ENCODE measurements around the gene EIF3K. TPM values are rescaled to one million over a fixed set of nuclear protein-coding genes. Genes with fewer than 3 reads are reported as not detected.

Gene EIF3K
- total and polyA plus RNA-seq, 2 of the 13 experiments (the other 11 are each of a cell fraction or from before 2014, with no cell fraction given) = 179 to 258 TPM

DNA sequence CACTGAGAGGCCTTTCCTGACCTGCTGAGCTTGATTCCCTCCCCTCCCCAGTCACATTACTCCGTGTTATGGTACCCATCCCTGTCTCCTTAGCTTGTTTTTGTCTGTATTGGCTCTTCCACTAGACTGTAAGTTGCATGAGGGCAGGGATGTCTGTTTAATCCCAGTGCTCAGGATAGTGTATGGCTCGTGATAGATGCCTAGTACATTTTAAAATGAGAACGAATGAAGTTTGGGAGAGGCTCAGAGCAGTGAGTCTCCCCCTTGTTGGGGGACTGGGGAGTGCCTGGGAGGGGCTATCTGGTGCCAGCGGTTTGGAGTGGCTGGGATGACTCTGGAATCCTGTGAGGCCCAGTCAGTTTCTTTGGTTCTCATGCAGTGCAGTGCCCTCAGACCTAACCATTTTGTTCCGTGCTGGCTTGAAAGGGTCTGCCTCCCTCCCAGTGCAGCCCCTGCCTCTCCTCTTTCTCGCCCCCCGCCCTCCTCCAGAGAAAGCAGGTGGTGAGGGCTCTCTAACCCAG lies 63.9 kb downstream of the EIF3K start (continued):
- TF ChIP-seq, protein P1, sequence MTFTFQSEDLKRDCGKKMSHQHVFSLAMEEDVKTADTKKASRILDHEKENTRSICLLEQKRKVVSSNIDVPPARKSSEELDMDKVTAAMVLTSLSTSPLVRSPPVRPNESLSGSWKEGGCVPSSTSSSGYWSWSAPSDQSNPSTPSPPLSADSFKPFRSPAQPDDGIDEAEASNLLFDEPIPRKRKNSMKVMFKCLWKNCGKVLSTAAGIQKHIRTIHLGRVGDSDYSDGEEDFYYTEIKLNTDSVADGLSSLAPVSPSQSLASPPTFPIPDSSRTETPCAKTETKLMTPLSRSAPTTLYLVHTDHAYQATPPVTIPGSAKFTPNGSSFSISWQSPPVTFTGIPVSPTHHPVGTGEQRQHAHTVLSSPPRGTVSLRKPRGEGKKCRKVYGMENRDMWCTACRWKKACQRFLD (CRISPR knock-in tag; IDR thresholded peaks at IDR 0.05; ENCODE audit: borderline replicate concordance) = 0 out of 2 replicates have a peak, but pooled peaks have one; percentile 32
- TF ChIP-seq RBAK (CRISPR knock-in tag; IDR thresholded peaks at IDR 0.05) (no peak), ZNF543 (CRISPR knock-in tag; IDR thresholded peaks at IDR 0.05) (no peak), ZNF382 (CRISPR knock-in tag; IDR thresholded peaks at IDR 0.05; ENCODE audit: borderline replicate concordance) (no peak), ZNF772 (CRISPR knock-in tag; IDR thresholded peaks at IDR 0.05) (no peak), SMAD3 (CRISPR knock-in tag; IDR thresholded peaks at IDR 0.05) (no peak)

DNA sequence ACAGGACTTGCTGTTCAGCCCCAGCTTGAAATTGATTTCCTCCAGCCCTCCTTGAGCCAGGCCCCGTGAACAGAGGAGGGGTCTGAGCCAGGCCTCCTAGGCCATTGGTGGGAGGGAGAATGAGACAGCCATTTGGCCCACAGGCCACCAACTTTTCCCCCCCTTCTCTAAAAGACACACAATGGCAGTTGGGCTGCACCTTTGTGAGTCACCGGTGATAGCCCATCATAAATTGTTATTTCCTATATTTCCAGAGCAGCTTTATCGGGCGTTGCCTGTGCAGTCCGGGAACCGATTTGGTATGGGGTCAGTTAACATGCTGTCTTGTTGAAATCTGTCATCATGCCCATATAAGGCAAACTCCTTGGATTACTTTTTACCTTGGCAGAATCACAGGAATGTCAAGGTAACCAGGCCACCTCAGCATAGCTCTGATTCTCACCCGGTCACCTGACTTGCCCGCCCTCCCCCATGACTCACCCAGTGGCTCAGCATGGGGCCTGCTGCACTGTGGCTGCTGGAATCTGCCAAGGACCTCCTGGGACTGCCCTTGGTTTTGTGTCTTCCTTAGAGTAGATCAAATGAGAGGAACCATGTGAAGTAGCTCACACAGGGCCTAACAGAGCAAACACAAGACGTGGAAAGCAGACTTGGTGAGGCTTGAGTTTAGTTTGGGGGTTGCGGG lies 64.5 kb downstream of the EIF3K start:
- intact Hi-C loops (cut with micrococcal nuclease; ENCODE audit: unreplicated experiment) (loop anchor here (1.0 kb wide), 1 partner anchor 12 kb away; no protein-coding TSS in a partner anchor), in situ Hi-C loops (cut with HindIII; ENCODE audit: extremely low pct_ligation_motif_present, low pct_unique_long_range_greater_than_20kb) (no loop called here)
- peak overlapping the region; percentile 85 for H3K27ac ChIP-seq (ENCODE audit: extremely low read length, insufficient read depth, low read length)
- H3K4me1 ChIP-seq (ENCODE audit: insufficient read depth, low read length) = peaks cover 99% of the 10 kb centered on the region
- peak overlapping the region; percentile 63 for H3K9ac ChIP-seq (ENCODE audit: insufficient read depth, low read depth, low read length)
- H3K4me3 ChIP-seq (replicated peaks in 1 of 3; ENCODE audit: insufficient read depth in 1 of 3, low read depth in 2 of 3, low read length in 3 of 3) = peak overlapping the region in 1 of 3 experiments; percentile 27; a peak in 2 of 6 replicates
- H3K36me3 ChIP-seq (replicated peaks in 1 of 2; ENCODE audit: control insufficient read depth in 1 of 2, insufficient read depth in 2 of 2, low read length in 2 of 2) = peaks cover 6 to 14% of the 10 kb centered on the region in 2 experiments
- no peaks in the 10 kb centered on the region for H3K9me3 ChIP-seq (ENCODE audit: low read length)
- CTCF ChIA-PET (ENCODE audit: low intra/inter-chr PET ratio, low total read pairs) = no interaction called here
- peak overlapping the region; percentile 25 for H3K4me2 ChIP-seq (ENCODE audit: low read depth, low read length)
- no TSS peak for BruUV-seq (replicated peaks)
- no peaks in the 10 kb centered on the region for H3K27me3 ChIP-seq (ENCODE audit: control insufficient read depth in 1 of 2, insufficient read depth in 2 of 2, low read length in 2 of 2)
- H4K20me1 ChIP-seq (ENCODE audit: insufficient read depth, low read length) = peaks cover 18% of the 10 kb centered on the region
- peaks cover 98% of the 10 kb centered on the region for H3K79me2 ChIP-seq (ENCODE audit: insufficient read depth, low read length)
- peak; percentile 96 for DNase-seq (ENCODE audit: low spot score)
- peak; percentile 85 for ATAC-seq
- WGBS (ENCODE audit: low lambda C conversion rate) = 22% methylated on average over 10 of the region's 10 CpGs
- H2AFZ ChIP-seq (ENCODE audit: low read length) = no peak overlapping the region
- POLR2A ChIA-PET = interaction anchor here (0.8 to 3.4 kb wide), 15 partner anchors 13 to 247 kb away, joined by 3 to 37 read pairs (median 5); partner anchors contain the start of genes ACTN4, EIF3K, MRPS12 and SARS2
- FAIRE-seq = peak; percentile 92
- TF ChIP-seq FOXO1 (CRISPR knock-in tag; IDR thresholded peaks at IDR 0.05) (peak; percentile 19; the same call in 1 of the 2 replicates), JUND (CRISPR knock-in tag; IDR thresholded peaks at IDR 0.05) (peak; percentile 90), TBX3 (IDR thresholded peaks at IDR 0.05; ENCODE audit: borderline replicate concordance) (peak; percentile 12; the same call in 1 of the 2 replicates), MXI1 (IDR thresholded peaks at IDR 0.05; ENCODE audit: borderline replicate concordance, low read depth, low read length) (peak; percentile 38; the same call in 1 of the 3 replicates), ZNF383 (CRISPR knock-in tag; IDR thresholded peaks at IDR 0.05; ENCODE audit: borderline replicate concordance) (no peak), RARA (CRISPR knock-in tag; IDR thresholded peaks at IDR 0.05) (peak; percentile 23; the same call in 1 of the 2 replicates), MXD4 (CRISPR knock-in tag; IDR thresholded peaks at IDR 0.05) (0 out of 2 replicates have a peak, but pooled peaks have one; percentile 34)
- TF ChIP-seq, protein P2, sequence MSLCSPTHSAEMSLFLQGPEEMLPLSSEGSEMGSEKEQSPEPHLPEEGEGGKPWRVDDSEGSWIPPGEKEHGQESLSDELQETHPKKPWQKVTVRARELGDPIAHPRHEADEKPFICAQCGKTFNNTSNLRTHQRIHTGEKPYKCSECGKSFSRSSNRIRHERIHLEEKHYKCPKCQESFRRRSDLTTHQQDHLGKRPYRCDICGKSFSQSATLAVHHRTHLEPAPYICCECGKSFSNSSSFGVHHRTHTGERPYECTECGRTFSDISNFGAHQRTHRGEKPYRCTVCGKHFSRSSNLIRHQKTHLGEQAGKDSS (CRISPR knock-in tag; IDR thresholded peaks at IDR 0.05; ENCODE audit: borderline replicate concordance, low read depth) = peak; percentile 29; the same call in 1 of the 2 replicates
- TF ChIP-seq, protein P3, sequence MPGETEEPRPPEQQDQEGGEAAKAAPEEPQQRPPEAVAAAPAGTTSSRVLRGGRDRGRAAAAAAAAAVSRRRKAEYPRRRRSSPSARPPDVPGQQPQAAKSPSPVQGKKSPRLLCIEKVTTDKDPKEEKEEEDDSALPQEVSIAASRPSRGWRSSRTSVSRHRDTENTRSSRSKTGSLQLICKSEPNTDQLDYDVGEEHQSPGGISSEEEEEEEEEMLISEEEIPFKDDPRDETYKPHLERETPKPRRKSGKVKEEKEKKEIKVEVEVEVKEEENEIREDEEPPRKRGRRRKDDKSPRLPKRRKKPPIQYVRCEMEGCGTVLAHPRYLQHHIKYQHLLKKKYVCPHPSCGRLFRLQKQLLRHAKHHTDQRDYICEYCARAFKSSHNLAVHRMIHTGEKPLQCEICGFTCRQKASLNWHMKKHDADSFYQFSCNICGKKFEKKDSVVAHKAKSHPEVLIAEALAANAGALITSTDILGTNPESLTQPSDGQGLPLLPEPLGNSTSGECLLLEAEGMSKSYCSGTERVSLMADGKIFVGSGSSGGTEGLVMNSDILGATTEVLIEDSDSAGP (CRISPR knock-in tag; IDR thresholded peaks at IDR 0.05; ENCODE audit: borderline replicate concordance) = peak; percentile 30
- TF ChIP-seq, protein P4, sequence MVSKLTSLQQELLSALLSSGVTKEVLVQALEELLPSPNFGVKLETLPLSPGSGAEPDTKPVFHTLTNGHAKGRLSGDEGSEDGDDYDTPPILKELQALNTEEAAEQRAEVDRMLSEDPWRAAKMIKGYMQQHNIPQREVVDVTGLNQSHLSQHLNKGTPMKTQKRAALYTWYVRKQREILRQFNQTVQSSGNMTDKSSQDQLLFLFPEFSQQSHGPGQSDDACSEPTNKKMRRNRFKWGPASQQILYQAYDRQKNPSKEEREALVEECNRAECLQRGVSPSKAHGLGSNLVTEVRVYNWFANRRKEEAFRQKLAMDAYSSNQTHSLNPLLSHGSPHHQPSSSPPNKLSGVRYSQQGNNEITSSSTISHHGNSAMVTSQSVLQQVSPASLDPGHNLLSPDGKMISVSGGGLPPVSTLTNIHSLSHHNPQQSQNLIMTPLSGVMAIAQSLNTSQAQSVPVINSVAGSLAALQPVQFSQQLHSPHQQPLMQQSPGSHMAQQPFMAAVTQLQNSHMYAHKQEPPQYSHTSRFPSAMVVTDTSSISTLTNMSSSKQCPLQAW (CRISPR knock-in tag; IDR thresholded peaks at IDR 0.05) = peak; percentile 47; the same call in 1 of the 2 replicates

Data from HepG2 (cell line).